ENCODE data around the gene CD38.

GRCh38 chr4:15746110-15746509 is 32.0 kb upstream of the CD38 start:
- no peak for TF ChIP-seq POLR2A (IDR thresholded peaks at IDR 0.05)
- no peak for TF ChIP-seq CTCF (IDR thresholded peaks at IDR 0.05)
